Endometrial microvascular endothelial cells (primary cell): Measurements from ENCODE around the gene CISH. TPM values are rescaled to one million over a fixed set of nuclear protein-coding genes. Genes with fewer than 3 reads are reported as not detected.

Experiments
- in situ Hi-C: cut with HindIII; loops from 2 replicates; pipeline ENCODE4 v1.10.0; 2017; ENCODE audit warnings: low sequenced_read_pairs, low pct_unique_long_range_greater_than_20kb; ENCODE audit errors: inconsistent ontology term
- total RNA-seq: library from RNA; depleted of rRNA; stranded (reverse); fragments of >200 nt; gene quantifications from one replicate; pipeline ENCODE4 v1.2.3, GENCODE V29; 2015; ENCODE audit errors: inconsistent ontology term

CISH gene
- total RNA-seq, 1 donor from 2014 or later: 0.19 TPM

GRCh38 chr3:50604628-50605588 is 6.7 kb downstream of the CISH start:
- in situ Hi-C loops: loop anchor here (10.0 to 25.0 kb wide), 2 partner anchors 70 to 782 kb away; partner anchors contain the start of genes MANF and RBM15B

GRCh38 chr3:50604110-50604621 is 7.4 kb downstream of the CISH start:
- in situ Hi-C loops: loop anchor here (10.0 to 25.0 kb wide), 2 partner anchors 69 to 783 kb away; partner anchors contain the start of genes MANF and RBM15B

- in situ Hi-C loops: loop anchor here (10.0 to 25.0 kb wide), 2 partner anchors 69 to 784 kb away; partner anchors contain the start of genes MANF and RBM15B
These were observed 8.1 kb downstream of the CISH start for GRCh38 chr3:50603261-50604109.

GRCh38 chr3:50602595-50603191 is 8.9 kb downstream of the CISH start:
- in situ Hi-C loops: loop anchor here (10.0 to 25.0 kb wide), 2 partner anchors 68 to 785 kb away; partner anchors contain the start of genes MANF and RBM15B

- in situ Hi-C loops: loop anchor here (10.0 to 25.0 kb wide), 2 partner anchors 66 to 786 kb away; partner anchors contain the start of genes MANF and RBM15B
These were observed 10.6 kb downstream of the CISH start for GRCh38 chr3:50600841-50601591.

- in situ Hi-C loops: loop anchor here (10.0 to 25.0 kb wide), 2 partner anchors 65 to 787 kb away; partner anchors contain the start of genes MANF and RBM15B
These were observed 11.3 kb downstream of the CISH start for GRCh38 chr3:50600141-50600753.

- in situ Hi-C loops: loop anchor here (10.0 to 25.0 kb wide), 2 partner anchors 65 to 788 kb away; partner anchors contain the start of genes MANF and RBM15B
These were observed 11.9 kb downstream of the CISH start for GRCh38 chr3:50599716-50600118.

GRCh38 chr3:50599115-50599715 is 12.4 kb downstream of the CISH start:
- in situ Hi-C loops: no loop called here

- in situ Hi-C loops: no loop called here
These were observed 17.3 kb downstream of the CISH start for GRCh38 chr3:50594253-50594785.

- in situ Hi-C loops: no loop called here
These were observed 19.0 kb downstream of the CISH start for GRCh38 chr3:50592568-50592967.

GRCh38 chr3:50591196-50591741 is 20.3 kb downstream of the CISH start:
- in situ Hi-C loops: no loop called here

- in situ Hi-C loops: no loop called here
These were observed 22.7 kb downstream of the CISH start for GRCh38 chr3:50588759-50589433.

- in situ Hi-C loops: no loop called here
These were observed 23.5 kb downstream of the CISH start for GRCh38 chr3:50587806-50588758.

GRCh38 chr3:50587373-50587772 is 24.2 kb downstream of the CISH start:
- in situ Hi-C loops: no loop called here

GRCh38 chr3:50586763-50587070 is 24.9 kb downstream of the CISH start:
- in situ Hi-C loops: no loop called here
